Endodermal cell (in vitro differentiated cells): Measurements from ENCODE around the gene ATXN7L3. TPM values are rescaled to one million over a fixed set of nuclear protein-coding genes. Genes with fewer than 3 reads are reported as not detected.

Experiments used
- DNase-seq: peaks from one replicate; pipeline ENCODE4 v3.0.0-alpha.2; 2017
- H3K27ac ChIP-seq: 2 replicates; pipeline ENCODE4 v1.5.1; 2013; ENCODE audit warnings: mild to moderate bottlenecking, low read depth, low read length, moderate library complexity
- H3K27me3 ChIP-seq: 2 replicates; pipeline ENCODE4 v1.6.1; 2013; ENCODE audit warnings: mild to moderate bottlenecking, low read length, moderate library complexity; ENCODE audit not compliant: insufficient read depth, control insufficient read depth, poor library complexity, severe bottlenecking
- H3K36me3 ChIP-seq: 2 replicates; pipeline ENCODE4 v1.7.0; 2013; ENCODE audit warnings: mild to moderate bottlenecking, low read length, moderate library complexity; ENCODE audit not compliant: control insufficient read depth, insufficient read depth
- H3K4me1 ChIP-seq: one replicate; pipeline ENCODE4 v1.7.0; 2013; ENCODE audit warnings: low read length; ENCODE audit not compliant: control insufficient read depth, insufficient read depth
- H3K4me3 ChIP-seq: 2 replicates; pipeline ENCODE4 v1.5.1; 2013; ENCODE audit warnings: mild to moderate bottlenecking, low read length, moderate library complexity
- H3K9ac ChIP-seq: 2 replicates; pipeline ENCODE4 v1.6.1; 2013; ENCODE audit warnings: mild to moderate bottlenecking, low read length, moderate library complexity; ENCODE audit not compliant: poor library complexity, severe bottlenecking; ENCODE audit errors: extremely low read depth
- H3K9me3 ChIP-seq: 2 replicates; pipeline ENCODE4 v1.6.1; 2013; ENCODE audit warnings: mild to moderate bottlenecking, low read length, moderate library complexity; ENCODE audit not compliant: control insufficient read depth
- H3K27ac Mint-ChIP-seq: 2 replicates; pipeline ENCODE4 v1.8.0; 2020; ENCODE audit warnings: mixed read lengths
- H3K27me3 Mint-ChIP-seq: 2 replicates; pipeline ENCODE4 v1.8.0; 2021; ENCODE audit warnings: mild to moderate bottlenecking, mixed read lengths; ENCODE audit not compliant: insufficient read depth
- H3K36me3 Mint-ChIP-seq: 2 replicates; pipeline ENCODE4 v1.8.0; 2020; ENCODE audit warnings: low read depth, mixed read lengths
- H3K4me1 Mint-ChIP-seq: 2 replicates; pipeline ENCODE4 v1.8.0; 2020; ENCODE audit warnings: mixed read lengths
- H3K4me3 Mint-ChIP-seq: 2 replicates; pipeline ENCODE4 v1.8.0; 2020; ENCODE audit warnings: mild to moderate bottlenecking, moderate library complexity, mixed read lengths
- H3K9me3 Mint-ChIP-seq: 2 replicates; pipeline ENCODE4 v1.8.0; 2020; ENCODE audit warnings: mild to moderate bottlenecking, mixed read lengths
- CTCF ChIP-seq: fragments of 200-600 bp; sonication (generic); conservative IDR thresholded peaks from 2 replicates; pipeline ENCODE4 v1.5.0; 2021; ENCODE audit warnings: antibody characterized with exemption, mild to moderate bottlenecking
- whole genome bisulfite sequencing, 2 experiments: methylation state at CpG; one replicate each; pipeline versions ENCODE4 v1.1.5 to v1.1.7; 2013; ENCODE audit warnings: missing lambda C conversion rate in 2 of 2, mixed read lengths in 1 of 2; ENCODE audit not compliant: insufficient coverage in 1 of 2, insufficient read length in 1 of 2; 5-methylcytosine and 5-hydroxymethylcytosine counted together
- total RNA-seq, 2 donors: library from RNA; stranded (reverse); fragmentation: NEBNext Ultra II Directional in 1 of 2; extraction: Animal tissue kit (Norgen Biotek cat#: 25700) in 1 of 2; gene quantifications; 2 replicates in 1 of 2; 3 replicates in 1 of 2; pipeline ENCODE4 v1.2.1, GENCODE V29; 2021

Gene ATXN7L3
- total RNA-seq, 2 donors from 2014 or later: 118 to 144 TPM

- H3K27ac ChIP-seq: no peak overlapping the region
- Mint-ChIP-seq H3K27me3 (no peaks in the 10 kb centered on the region), H3K9me3 (peaks cover 13% of the 10 kb centered on the region), H3K4me1 (no peaks in the 10 kb centered on the region), H3K36me3 (peaks cover 47% of the 10 kb centered on the region), H3K27ac (no peak overlapping the region), H3K4me3 (no peak overlapping the region)
- peaks cover 9% of the 10 kb centered on the region for H3K9me3 ChIP-seq
- no peaks in the 10 kb centered on the region for H3K4me1 ChIP-seq
- 98% methylated on average over 4 of the region's 4 CpGs; no CpG with 5 or more reads in 1 of the 2 experiments for WGBS, 2 experiments
- peaks cover 40% of the 10 kb centered on the region for H3K36me3 ChIP-seq
- DNase-seq: no peak
- H3K9ac ChIP-seq: no peak overlapping the region
- TF ChIP-seq CTCF: no peak
- no peak overlapping the region for H3K4me3 ChIP-seq
- no peaks in the 10 kb centered on the region for H3K27me3 ChIP-seq
These were observed 22.0 kb downstream of the ATXN7L3 start for GRCh38 chr17:44177640-44178039.

DNA sequence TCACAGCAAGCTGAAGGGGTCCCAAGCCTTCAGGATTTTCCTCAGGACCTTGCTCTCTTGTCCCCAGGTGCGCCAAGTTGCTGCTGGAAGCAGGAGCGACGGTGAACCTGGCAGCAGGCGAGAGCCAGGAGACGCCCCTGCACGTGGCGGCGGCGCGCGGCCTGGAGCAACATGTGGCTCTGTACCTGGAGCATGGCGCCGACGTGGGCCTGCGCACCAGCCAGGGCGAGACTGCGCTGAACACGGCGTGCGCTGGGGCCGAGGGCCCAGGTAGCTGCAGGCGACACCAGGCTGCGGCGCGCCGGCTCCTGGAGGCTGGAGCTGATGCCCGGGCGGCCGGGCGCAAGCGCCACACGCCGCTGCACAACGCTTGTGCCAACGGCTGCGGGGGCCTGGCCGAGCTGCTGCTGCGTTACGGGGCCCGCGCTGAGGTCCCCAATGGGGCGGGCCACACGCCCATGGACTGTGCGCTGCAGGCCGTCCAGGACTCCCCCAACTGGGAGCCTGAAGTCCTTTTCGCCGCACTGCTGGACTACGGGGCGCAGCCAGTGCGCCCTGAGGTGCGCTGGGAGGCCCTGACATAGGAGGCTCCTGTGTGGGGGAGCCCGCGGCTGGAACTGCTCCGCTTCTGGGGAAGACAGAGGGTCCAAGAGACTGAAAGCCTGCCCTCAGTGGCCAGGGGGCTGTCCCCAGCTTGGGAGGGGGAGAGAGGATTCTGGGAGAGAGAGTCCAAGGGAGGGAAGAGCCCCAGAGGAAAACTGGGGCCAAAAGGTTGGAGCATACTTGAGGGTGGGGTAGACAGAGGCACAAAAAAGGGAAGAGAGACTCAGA lies 22.8 kb downstream of the ATXN7L3 start:
- H3K9me3 Mint-ChIP-seq: peaks cover 10% of the 10 kb centered on the region
- Histone ChIP-seq H3K4me1 (no peaks in the 10 kb centered on the region), H3K9me3 (peaks cover 5% of the 10 kb centered on the region), H3K36me3 (peaks cover 33% of the 10 kb centered on the region), H3K9ac (no peak overlapping the region), H3K27ac (no peak overlapping the region), H3K4me3 (no peak overlapping the region), H3K27me3 (no peaks in the 10 kb centered on the region)
- H3K36me3 Mint-ChIP-seq: peaks cover 39% of the 10 kb centered on the region
- no peak overlapping the region for H3K4me3 Mint-ChIP-seq
- no peak for TF ChIP-seq CTCF
- H3K27ac Mint-ChIP-seq: no peak overlapping the region
- no peaks in the 10 kb centered on the region for H3K4me1 Mint-ChIP-seq
- no peak for DNase-seq
- WGBS, 2 experiments: 97 to 98% methylated on average over 23 to 54 of the region's 54 CpGs
- H3K27me3 Mint-ChIP-seq: no peaks in the 10 kb centered on the region

GRCh38 chr17:44176257-44176656 lies 23.4 kb downstream of the ATXN7L3 start:
- DNase-seq: no peak
- peaks cover 4% of the 10 kb centered on the region for H3K9me3 Mint-ChIP-seq
- Histone ChIP-seq H3K4me1 (no peaks in the 10 kb centered on the region), H3K4me3 (no peak overlapping the region), H3K9ac (no peak overlapping the region), H3K27me3 (no peaks in the 10 kb centered on the region), H3K27ac (no peak overlapping the region), H3K36me3 (peaks cover 28% of the 10 kb centered on the region), H3K9me3 (no peaks in the 10 kb centered on the region)
- no peak for TF ChIP-seq CTCF
- H3K4me3 Mint-ChIP-seq: no peak overlapping the region
- H3K36me3 Mint-ChIP-seq: peaks cover 33% of the 10 kb centered on the region
- H3K27ac Mint-ChIP-seq: no peak overlapping the region
- no peaks in the 10 kb centered on the region for H3K4me1 Mint-ChIP-seq
- 96 to 100% methylated on average over 1 of the region's 1 CpG for WGBS, 2 experiments
- H3K27me3 Mint-ChIP-seq: no peaks in the 10 kb centered on the region
